Measurements from ENCODE around the gene MYG1. TPM values are rescaled to one million over a fixed set of nuclear protein-coding genes. Genes with fewer than 3 reads are reported as not detected.
"Not testable (repeated sequence)": the region's sequence is repeated elsewhere in the genome, so short reads cannot be mapped to it uniquely, and the experiment has no call there.

MYG1 gene
- polyA plus RNA-seq, 4 donors, result 42.4 to 87.0 (median 66.9) TPM

- Histone ChIP-seq H3K27ac (ENCODE audit: low read depth in 1 of 3, low read length in 2 of 3) (no peak overlapping the region), H3K9me3 (ENCODE audit: control insufficient read depth in 2 of 2, insufficient read depth in 1 of 2, low read depth in 1 of 2, low read length in 1 of 2) (no peaks in the 10 kb centered on the region), H3K27me3 (ENCODE audit: control insufficient read depth in 3 of 3, insufficient read depth in 3 of 3, low read length in 3 of 3) (no peaks in the 10 kb centered on the region), H3K4me3 (ENCODE audit: low read depth in 1 of 3, low read length in 3 of 3) (no peak overlapping the region), H3K36me3 (ENCODE audit: control insufficient read depth in 3 of 3, insufficient read depth in 2 of 3, low read depth in 1 of 3, low read length in 3 of 3) (peaks cover 2 to 67% (median 17%) of the 10 kb centered on the region in 3 donors), H3K4me1 (ENCODE audit: control insufficient read depth in 3 of 3, insufficient read depth in 2 of 3, low read depth in 1 of 3, low read length in 2 of 3) (peaks cover 0 to 6% (median 0%) of the 10 kb centered on the region in 3 donors)
- FAIRE-seq, result no peak
- DNase-seq, result no peak
- 90 to 93% (median 92%) methylated on average over 9 of the region's 9 CpGs for WGBS, 3 donors
These were observed 8.8 kb upstream of the MYG1 start for GRCh38 chr12:53290661-53291060.

DNA sequence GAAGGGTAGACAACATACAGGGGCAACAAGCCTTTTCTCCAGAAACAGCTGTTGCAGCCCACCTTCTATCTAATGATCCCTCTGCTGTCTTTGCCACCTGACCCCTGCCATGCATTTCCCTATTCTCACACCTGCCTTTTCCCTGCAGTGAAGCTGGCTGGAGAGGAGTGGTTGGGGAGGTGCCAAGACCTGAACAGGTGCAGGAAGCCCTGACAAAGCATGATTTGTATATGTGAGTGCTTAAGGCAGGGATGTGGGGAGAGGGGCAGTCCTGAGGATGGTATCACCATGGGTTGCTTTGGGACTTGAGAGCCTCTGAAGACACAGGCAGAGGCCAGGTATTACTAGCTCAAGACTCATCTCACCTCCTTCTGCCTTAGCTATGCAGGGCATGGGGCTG lies 7.1 kb upstream of the MYG1 start:
- H3K27ac ChIP-seq (ENCODE audit: low read depth in 1 of 3, low read length in 2 of 3), result no peak overlapping the region
- no peaks in the 10 kb centered on the region for H3K27me3 ChIP-seq (ENCODE audit: control insufficient read depth in 3 of 3, insufficient read depth in 3 of 3, low read length in 3 of 3)
- FAIRE-seq (no peak), DNase-seq (peak in 1 of 2 donors; percentile 12)
- no peaks in the 10 kb centered on the region for H3K9me3 ChIP-seq (ENCODE audit: control insufficient read depth in 2 of 2, insufficient read depth in 1 of 2, low read depth in 1 of 2, low read length in 1 of 2)
- peaks cover 0 to 10% (median 0%) of the 10 kb centered on the region in 3 donors for H3K4me1 ChIP-seq (ENCODE audit: control insufficient read depth in 3 of 3, insufficient read depth in 2 of 3, low read depth in 1 of 3, low read length in 2 of 3)
- H3K4me3 ChIP-seq (ENCODE audit: low read depth in 1 of 3, low read length in 3 of 3), result no peak overlapping the region
- peaks cover 2 to 60% (median 17%) of the 10 kb centered on the region in 3 donors for H3K36me3 ChIP-seq (ENCODE audit: control insufficient read depth in 3 of 3, insufficient read depth in 2 of 3, low read depth in 1 of 3, low read length in 3 of 3)

DNA sequence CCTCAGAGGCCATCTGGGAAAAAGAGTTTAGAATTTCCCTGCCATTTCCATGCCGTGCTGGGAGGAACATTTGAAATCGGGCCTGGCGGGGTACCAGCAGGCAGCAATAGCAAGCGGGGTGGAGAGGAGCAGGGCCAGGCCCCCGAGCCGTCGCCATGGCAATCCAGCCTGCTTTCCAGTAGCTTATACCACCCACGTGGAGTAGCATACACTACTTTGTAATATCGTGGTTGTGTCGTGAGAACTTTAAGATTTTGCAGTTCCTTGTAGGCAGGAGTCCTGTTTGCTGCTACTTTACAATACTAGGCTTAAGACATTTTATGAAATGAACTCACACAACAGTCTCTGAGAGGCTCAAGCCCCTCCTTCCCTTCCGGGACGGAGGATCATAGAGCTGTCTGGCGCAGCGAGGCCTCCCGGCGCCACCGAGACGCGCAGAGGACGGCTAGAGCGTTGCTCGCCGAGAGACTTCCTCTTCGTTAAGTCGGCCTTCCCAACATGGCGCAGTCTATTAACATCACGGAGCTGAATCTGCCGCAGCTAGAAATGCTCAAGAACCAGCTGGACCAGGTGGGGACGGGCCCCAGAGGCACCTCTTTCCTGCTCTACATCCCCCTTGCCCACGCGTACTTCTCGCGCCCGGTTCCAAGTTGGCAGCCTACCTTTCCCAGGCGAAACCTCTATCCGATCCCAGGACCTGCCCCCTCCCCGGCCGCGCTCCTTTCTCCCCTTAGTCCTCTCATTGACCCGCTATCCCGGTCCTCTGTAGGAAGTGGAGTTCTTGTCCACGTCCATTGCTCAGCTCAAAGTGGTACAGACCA lies 4.2 kb upstream of the MYG1 start, which contains the start of gene PFDN5:
Gene PFDN5 (plus strand): TSS at position 473 of the 821 bp plus-strand sequence. CDS start 26 bp downstream, at position 499.
- Histone ChIP-seq H3K27me3 (ENCODE audit: control insufficient read depth in 3 of 3, insufficient read depth in 3 of 3, low read length in 3 of 3) (no peaks in the 10 kb centered on the region), H3K9me3 (ENCODE audit: control insufficient read depth in 2 of 2, insufficient read depth in 1 of 2, low read depth in 1 of 2, low read length in 1 of 2) (no peaks in the 10 kb centered on the region), H3K4me3 (ENCODE audit: low read depth in 1 of 3, low read length in 3 of 3) (peak within 1 kb of the TSS; percentile 51 to 90 (median 70)), H3K36me3 (ENCODE audit: control insufficient read depth in 3 of 3, insufficient read depth in 2 of 3, low read depth in 1 of 3, low read length in 3 of 3) (peaks cover 2 to 48% (median 8%) of the 10 kb centered on the region in 3 donors), H3K4me1 (ENCODE audit: control insufficient read depth in 3 of 3, insufficient read depth in 2 of 3, low read depth in 1 of 3, low read length in 2 of 3) (peaks cover 2 to 15% (median 4%) of the 10 kb centered on the region in 3 donors), H3K27ac (ENCODE audit: low read depth in 1 of 3, low read length in 2 of 3) (peak within 1 kb of the TSS; percentile 63 to 82 (median 79))
- peak; percentile 88 to 95 for DNase-seq
- FAIRE-seq, result no peak
- WGBS, 3 donors, result 1 to 2% (median 2%) methylated on average over 42 of the region's 42 CpGs

GRCh38 chr12:53295891-53296219 lies 3.6 kb upstream of the MYG1 start:
- Histone ChIP-seq H3K27me3 (ENCODE audit: control insufficient read depth in 3 of 3, insufficient read depth in 3 of 3, low read length in 3 of 3) (no peaks in the 10 kb centered on the region), H3K4me3 (ENCODE audit: low read depth in 1 of 3, low read length in 3 of 3) (peak overlapping the region; percentile 51 to 90 (median 70)), H3K9me3 (ENCODE audit: control insufficient read depth in 2 of 2, insufficient read depth in 1 of 2, low read depth in 1 of 2, low read length in 1 of 2) (no peaks in the 10 kb centered on the region), H3K27ac (ENCODE audit: low read depth in 1 of 3, low read length in 2 of 3) (peak overlapping the region; percentile 63 to 79 (median 76)), H3K36me3 (ENCODE audit: control insufficient read depth in 3 of 3, insufficient read depth in 2 of 3, low read depth in 1 of 3, low read length in 3 of 3) (peaks cover 2 to 44% (median 6%) of the 10 kb centered on the region in 3 donors), H3K4me1 (ENCODE audit: control insufficient read depth in 3 of 3, insufficient read depth in 2 of 3, low read depth in 1 of 3, low read length in 2 of 3) (peaks cover 2 to 20% (median 7%) of the 10 kb centered on the region in 3 donors)
- 1 to 6% (median 4%) methylated on average over 12 of the region's 12 CpGs for WGBS, 3 donors
- no peak for FAIRE-seq
- no peak for DNase-seq

GRCh38 chr12:53297106-53297505 lies 2.4 kb upstream of the MYG1 start:
- H3K4me1 ChIP-seq (ENCODE audit: control insufficient read depth in 3 of 3, insufficient read depth in 2 of 3, low read depth in 1 of 3, low read length in 2 of 3), result peaks cover 2 to 23% (median 10%) of the 10 kb centered on the region in 3 donors
- FAIRE-seq; H3K27ac ChIP-seq (ENCODE audit: low read depth in 1 of 3, low read length in 2 of 3); H3K9me3 ChIP-seq (ENCODE audit: control insufficient read depth in 2 of 2, insufficient read depth in 1 of 2, low read depth in 1 of 2, low read length in 1 of 2); H3K4me3 ChIP-seq (ENCODE audit: low read depth in 1 of 3, low read length in 3 of 3); H3K27me3 ChIP-seq (ENCODE audit: control insufficient read depth in 3 of 3, insufficient read depth in 3 of 3, low read length in 3 of 3); DNase-seq: not testable (repeated sequence)
- H3K36me3 ChIP-seq (ENCODE audit: control insufficient read depth in 3 of 3, insufficient read depth in 2 of 3, low read depth in 1 of 3, low read length in 3 of 3), result peaks cover 0 to 43% (median 1%) of the 10 kb centered on the region in 3 donors
- WGBS, 3 donors, result 97% methylated on average over 10 of the region's 10 CpGs

DNA sequence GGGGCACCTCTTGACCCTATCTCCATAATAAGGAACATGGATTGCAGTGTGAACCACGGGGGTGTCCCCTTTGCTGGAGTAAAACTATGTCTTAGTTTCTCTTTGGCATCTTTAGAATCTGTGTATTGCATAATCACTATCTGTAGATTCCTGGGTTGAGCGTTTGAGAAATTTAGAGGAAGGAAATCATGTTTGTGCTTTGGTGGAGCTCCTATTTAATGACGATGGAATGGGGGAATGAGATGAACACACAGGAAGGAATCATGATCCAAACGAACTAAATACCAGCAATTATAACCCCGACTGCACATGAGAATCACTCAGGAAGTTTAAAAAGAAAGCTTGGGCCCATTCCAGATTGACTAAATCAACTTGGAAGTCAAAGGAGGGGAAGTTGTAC lies 1.3 kb upstream of the MYG1 start:
- 62 to 68% (median 64%) methylated on average over 5 of the region's 5 CpGs for WGBS, 3 donors
- H3K27me3 ChIP-seq (ENCODE audit: control insufficient read depth in 3 of 3, insufficient read depth in 3 of 3, low read length in 3 of 3), result no peaks in the 10 kb centered on the region
- DNase-seq (no peak), FAIRE-seq (no peak)
- H3K36me3 ChIP-seq (ENCODE audit: control insufficient read depth in 3 of 3, insufficient read depth in 2 of 3, low read depth in 1 of 3, low read length in 3 of 3), result peaks cover 0 to 42% (median 1%) of the 10 kb centered on the region in 3 donors
- peaks cover 2 to 23% (median 10%) of the 10 kb centered on the region in 3 donors for H3K4me1 ChIP-seq (ENCODE audit: control insufficient read depth in 3 of 3, insufficient read depth in 2 of 3, low read depth in 1 of 3, low read length in 2 of 3)
- H3K4me3 ChIP-seq (ENCODE audit: low read depth in 1 of 3, low read length in 3 of 3), result no peak overlapping the region
- H3K9me3 ChIP-seq (ENCODE audit: control insufficient read depth in 2 of 2, insufficient read depth in 1 of 2, low read depth in 1 of 2, low read length in 1 of 2), result no peaks in the 10 kb centered on the region
- H3K27ac ChIP-seq (ENCODE audit: low read depth in 1 of 3, low read length in 2 of 3), result no peak overlapping the region

DNA sequence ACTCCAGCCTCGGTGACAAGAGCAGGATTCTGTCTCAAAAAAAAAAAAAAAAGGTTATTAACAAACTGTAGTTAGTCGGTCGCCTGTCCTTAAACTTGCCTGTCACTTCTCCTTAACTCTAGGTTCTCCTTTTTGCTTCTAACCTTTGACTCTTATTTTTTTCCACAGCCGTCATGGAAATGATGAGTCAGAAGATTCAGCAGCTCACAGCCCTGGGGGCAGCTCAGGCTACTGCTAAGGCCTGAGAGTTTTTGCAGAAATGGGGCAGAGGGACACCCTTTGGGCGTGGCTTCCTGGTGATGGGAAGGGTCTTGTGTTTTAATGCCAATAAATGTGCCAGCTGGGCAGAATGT lies 418 bp upstream of the MYG1 start:
- 29 to 44% (median 38%) methylated on average over 5 of the region's 5 CpGs for WGBS, 3 donors
- peaks cover 0 to 43% (median 2%) of the 10 kb centered on the region in 3 donors for H3K36me3 ChIP-seq (ENCODE audit: control insufficient read depth in 3 of 3, insufficient read depth in 2 of 3, low read depth in 1 of 3, low read length in 3 of 3)
- no peak for FAIRE-seq
- H3K4me3 ChIP-seq (ENCODE audit: low read depth in 1 of 3, low read length in 3 of 3), result peak overlapping the region in 2 of 3 donors; percentile 74 to 77
- DNase-seq, result peak in 1 of 2 donors; percentile 44
- peak overlapping the region in 2 of 3 donors; percentile 47 to 57 for H3K27ac ChIP-seq (ENCODE audit: low read depth in 1 of 3, low read length in 2 of 3)
- peaks cover 2 to 23% (median 10%) of the 10 kb centered on the region in 3 donors for H3K4me1 ChIP-seq (ENCODE audit: control insufficient read depth in 3 of 3, insufficient read depth in 2 of 3, low read depth in 1 of 3, low read length in 2 of 3)
- H3K9me3 ChIP-seq (ENCODE audit: control insufficient read depth in 2 of 2, insufficient read depth in 1 of 2, low read depth in 1 of 2, low read length in 1 of 2), result no peaks in the 10 kb centered on the region
- no peaks in the 10 kb centered on the region for H3K27me3 ChIP-seq (ENCODE audit: control insufficient read depth in 3 of 3, insufficient read depth in 3 of 3, low read length in 3 of 3)

DNA sequence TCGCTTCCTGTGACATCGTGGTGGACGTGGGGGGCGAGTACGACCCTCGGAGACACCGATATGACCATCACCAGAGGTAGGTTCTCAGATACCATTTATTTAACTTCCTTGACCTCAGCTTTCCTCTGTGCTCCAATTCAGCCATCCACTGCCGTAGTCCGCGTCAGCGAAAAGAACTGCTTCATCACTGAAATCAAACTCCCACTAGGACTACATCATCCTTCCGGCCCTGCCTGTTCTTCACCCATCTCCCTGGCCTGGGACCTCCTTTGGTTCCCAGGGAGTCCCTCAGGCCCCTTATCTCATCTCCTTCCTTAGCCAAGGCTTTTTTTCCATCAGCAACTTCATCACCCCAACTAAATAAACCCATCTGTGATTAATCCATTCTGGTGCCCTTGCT lies 692 bp downstream of the MYG1 start:
- DNase-seq (no peak), FAIRE-seq (no peak)
- Histone ChIP-seq H3K9me3 (ENCODE audit: control insufficient read depth in 2 of 2, insufficient read depth in 1 of 2, low read depth in 1 of 2, low read length in 1 of 2) (no peaks in the 10 kb centered on the region), H3K27me3 (ENCODE audit: control insufficient read depth in 3 of 3, insufficient read depth in 3 of 3, low read length in 3 of 3) (no peaks in the 10 kb centered on the region), H3K27ac (ENCODE audit: low read depth in 1 of 3, low read length in 2 of 3) (peak overlapping the region; percentile 34 to 57 (median 47)), H3K4me3 (ENCODE audit: low read depth in 1 of 3, low read length in 3 of 3) (peak overlapping the region; percentile 55 to 77 (median 74)), H3K36me3 (ENCODE audit: control insufficient read depth in 3 of 3, insufficient read depth in 2 of 3, low read depth in 1 of 3, low read length in 3 of 3) (peaks cover 0 to 49% (median 2%) of the 10 kb centered on the region in 3 donors), H3K4me1 (ENCODE audit: control insufficient read depth in 3 of 3, insufficient read depth in 2 of 3, low read depth in 1 of 3, low read length in 2 of 3) (peaks cover 2 to 17% (median 10%) of the 10 kb centered on the region in 3 donors)
- WGBS, 3 donors, result 2% methylated on average over 12 of the region's 12 CpGs
